ENCODE results near the gene YEATS2.

YEATS2 gene

GRCh38 chr3:183845090-183845489, 147.5 kb downstream of the YEATS2 start:
- no peak for DNase-seq

GRCh38 chr3:183845608-183846288, 148.2 kb downstream of the YEATS2 start:
- no peak for DNase-seq

- DNase-seq = no peak
Measured at GRCh38 chr3:183854318-183855035, 156.9 kb downstream of the YEATS2 start.

- no peak for DNase-seq
Measured at GRCh38 chr3:183857863-183858262, 160.3 kb downstream of the YEATS2 start.

All from CD4-positive, alpha-beta T cell treated with Interleukin-4 for 4 hours (primary cell).